NCI-H187 (cell line): ENCODE measurements around the gene DDHD1.

Experiments
- DNase-seq, 2 experiments: peaks; one replicate each; lab custom pipeline; 2025; lab: John Stamatoyannopoulos, UW

DDHD1 gene

GRCh38 chr14:53034036-53034435 lies 119.1 kb downstream of the DDHD1 start:
- no peak for DNase-seq

DNA sequence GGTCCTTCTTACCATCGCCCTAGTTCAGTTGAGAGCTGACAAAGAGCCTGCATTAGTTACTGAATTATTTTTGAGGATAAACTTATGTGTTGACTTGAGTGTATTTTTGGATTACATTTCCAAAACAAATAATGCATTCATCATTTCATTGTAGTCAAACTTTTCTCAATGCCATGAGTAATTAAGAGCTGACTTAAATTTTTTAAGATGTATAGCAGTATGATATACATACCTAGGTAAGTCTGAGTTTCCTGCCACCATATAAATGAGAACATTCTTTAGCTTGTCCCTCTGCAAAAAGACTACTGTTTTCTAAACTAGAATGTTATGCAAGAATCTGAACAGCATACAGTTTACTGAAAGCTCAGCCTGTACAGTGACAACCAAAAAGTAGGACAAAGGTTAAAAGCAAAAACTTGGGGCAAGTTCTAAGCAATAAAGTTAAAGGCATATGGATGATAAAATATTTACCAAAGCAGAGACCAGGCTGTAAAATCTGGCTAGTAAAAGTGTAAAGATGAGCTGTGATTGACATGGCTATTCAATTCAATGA lies 120.2 kb downstream of the DDHD1 start:
- no peak for DNase-seq

DNA sequence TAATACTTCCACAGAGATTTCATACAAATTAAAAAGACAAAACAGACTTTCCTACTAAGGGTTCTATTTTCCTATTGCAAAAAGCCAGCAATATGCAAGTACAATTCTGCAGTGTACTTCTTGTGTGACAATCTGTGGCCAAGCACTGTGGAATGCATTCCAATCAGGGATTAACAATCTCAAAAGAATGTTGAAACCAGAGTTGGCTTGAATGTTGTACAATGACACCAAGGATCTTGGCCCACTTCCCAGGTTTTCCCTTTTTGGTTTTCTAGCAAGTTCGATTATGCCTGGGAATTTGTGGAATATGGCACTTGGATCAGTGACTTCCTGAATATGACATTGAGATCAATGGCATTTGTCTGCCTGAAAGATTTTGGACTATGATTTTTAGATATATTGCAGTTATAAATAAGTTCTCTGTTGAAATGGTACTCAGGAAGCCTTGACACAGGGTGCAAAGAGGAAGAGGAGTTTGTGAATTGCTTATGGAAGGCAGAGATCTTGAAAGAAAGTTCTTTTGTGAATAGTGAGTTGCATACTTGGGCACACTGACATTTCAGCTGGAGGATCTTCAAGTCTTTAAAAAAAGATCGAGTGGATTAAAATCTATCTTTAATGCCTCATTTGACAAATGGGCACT lies 120.8 kb downstream of the DDHD1 start:
- no peak for DNase-seq

DNA sequence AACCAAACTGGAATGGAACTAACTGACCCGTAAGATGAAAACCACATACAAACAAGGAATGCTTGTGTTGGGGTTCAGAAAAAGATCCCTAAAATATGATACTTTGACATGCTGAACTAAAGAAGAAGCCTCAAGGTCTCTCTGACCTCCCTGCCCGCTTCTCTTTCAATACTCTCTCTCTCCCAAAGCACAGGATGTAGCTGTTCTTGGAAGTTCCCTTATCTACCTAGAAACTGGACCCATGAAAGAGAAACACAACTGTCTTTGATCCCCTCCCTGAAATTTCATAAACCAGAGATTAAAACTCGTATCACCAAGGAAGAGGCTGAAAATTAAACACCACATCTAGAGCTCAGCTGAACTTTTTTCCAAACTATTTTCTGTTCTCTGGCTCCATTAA lies 125.6 kb downstream of the DDHD1 start:
- no peak for DNase-seq

DNA sequence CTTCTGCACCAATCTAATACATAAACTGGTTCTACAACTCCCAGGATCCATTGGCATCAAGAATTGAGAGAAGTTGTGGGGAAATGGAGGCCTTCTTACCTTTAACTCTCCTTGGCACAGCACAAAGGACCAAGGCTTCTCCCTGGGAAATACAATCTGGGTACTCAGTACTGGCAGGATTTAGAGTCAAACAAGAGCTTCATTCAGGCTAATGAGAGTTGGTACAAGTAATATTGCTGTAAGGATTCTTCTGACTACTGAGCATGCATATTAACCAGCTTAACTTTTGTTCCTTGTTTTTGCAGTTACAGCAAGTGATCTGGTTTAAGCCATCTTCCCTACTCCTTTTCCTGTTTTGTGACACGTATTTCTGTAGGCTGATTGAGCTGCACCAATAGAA lies 126.1 kb downstream of the DDHD1 start:
- DNase-seq, result no peak

- no peak for DNase-seq
Measured at GRCh38 chr14:53023325-53023724, 129.8 kb downstream of the DDHD1 start.

- DNase-seq, result no peak
Measured at GRCh38 chr14:53022593-53022992, 130.5 kb downstream of the DDHD1 start.

GRCh38 chr14:53020193-53020932 lies 132.8 kb downstream of the DDHD1 start:
- no peak for DNase-seq

DNA sequence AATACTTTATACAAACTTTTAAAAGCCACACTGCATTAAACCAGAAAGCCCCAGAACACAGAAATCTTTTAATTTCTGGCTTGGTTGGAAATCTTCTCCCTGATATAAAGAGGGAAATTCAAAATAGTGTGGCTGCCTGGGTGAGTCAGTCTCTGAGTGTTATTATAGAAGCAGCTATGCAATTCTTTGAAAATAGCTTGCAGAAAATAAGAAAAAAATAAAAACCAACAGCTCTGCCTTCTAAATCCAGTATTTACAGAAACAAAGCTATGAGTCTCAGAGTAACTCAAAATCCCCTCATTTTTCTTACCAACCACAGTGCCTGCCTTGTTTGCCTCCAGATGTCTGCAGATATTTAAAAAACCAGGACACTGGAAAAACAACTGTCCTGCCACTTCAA lies 133.7 kb downstream of the DDHD1 start:
- DNase-seq, result no peak

DNA sequence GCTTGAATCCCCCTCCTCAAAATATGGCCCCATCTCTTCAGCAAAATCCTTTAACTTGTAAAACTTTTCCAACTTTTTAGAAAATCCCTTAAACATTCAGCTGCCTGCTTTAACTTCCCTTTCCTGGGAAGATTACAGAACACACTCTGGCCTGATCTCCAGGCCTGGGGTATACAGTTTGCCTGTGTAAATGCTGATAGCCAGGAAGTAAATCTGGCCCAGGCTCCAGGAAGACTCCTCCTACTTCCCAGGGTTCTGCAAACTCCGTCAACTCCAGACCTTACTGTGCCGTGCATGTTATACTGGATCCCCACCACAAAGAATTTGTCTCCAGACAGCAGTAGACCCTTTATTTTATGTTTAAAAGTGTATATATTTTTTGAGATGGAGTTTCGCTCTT lies 135.3 kb downstream of the DDHD1 start:
- no peak for DNase-seq

- DNase-seq, result no peak
Measured at GRCh38 chr14:53016919-53017318, 136.2 kb downstream of the DDHD1 start.

DNA sequence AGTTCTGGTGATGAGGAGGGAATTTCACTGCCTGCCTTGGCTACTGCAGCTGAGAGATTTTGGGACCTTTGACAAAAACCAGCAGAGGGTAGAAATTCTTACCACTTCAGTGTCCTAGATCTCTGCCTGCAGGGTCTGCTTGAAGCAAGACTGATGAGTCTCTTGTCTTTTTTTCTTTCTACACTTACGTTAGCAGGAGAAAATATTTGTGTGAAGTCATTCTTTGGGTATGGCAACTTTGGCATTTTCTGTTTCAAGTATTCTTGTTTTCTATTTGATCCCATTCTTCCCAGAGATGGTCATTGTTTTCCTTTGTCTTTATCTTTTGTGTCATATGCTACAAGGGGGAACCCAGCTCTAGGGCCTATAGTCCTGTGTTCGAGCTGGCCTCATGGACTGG lies 136.6 kb downstream of the DDHD1 start:
- DNase-seq, result no peak

- no peak for DNase-seq
Measured at GRCh38 chr14:53011053-53011462, 142.1 kb downstream of the DDHD1 start.

GRCh38 chr14:53010193-53011040 lies 142.7 kb downstream of the DDHD1 start:
- no peak for DNase-seq

DNA sequence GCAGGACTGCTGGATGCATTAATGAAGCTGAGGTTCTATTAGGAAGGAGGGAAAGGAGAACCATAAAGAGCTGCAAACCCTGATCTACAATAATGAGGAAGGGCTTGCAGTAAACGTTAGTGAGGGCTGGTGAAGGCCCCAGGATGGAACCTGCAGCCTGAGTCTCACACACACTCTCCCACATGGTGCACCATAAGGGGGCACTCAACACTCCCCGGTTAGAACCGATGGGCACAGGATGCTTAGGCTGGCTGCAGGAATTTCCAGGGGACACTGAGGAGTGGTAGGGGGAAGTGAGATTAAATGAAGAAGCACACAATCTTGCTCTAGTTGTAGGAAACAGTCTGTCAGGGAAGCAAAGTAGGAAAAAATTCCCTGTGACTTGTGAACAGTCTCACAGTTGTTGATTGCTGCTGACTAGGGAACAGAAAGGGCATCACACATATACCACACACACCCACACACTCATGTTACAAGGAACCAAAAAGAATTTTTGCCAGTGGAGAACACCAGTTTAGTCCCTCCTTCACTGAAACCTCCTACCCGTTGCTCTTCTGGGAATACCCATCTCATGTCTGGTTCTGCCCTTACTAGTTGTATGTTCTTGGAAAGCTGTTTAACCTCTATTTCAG lies 146.1 kb downstream of the DDHD1 start:
- DNase-seq, result no peak

DNA sequence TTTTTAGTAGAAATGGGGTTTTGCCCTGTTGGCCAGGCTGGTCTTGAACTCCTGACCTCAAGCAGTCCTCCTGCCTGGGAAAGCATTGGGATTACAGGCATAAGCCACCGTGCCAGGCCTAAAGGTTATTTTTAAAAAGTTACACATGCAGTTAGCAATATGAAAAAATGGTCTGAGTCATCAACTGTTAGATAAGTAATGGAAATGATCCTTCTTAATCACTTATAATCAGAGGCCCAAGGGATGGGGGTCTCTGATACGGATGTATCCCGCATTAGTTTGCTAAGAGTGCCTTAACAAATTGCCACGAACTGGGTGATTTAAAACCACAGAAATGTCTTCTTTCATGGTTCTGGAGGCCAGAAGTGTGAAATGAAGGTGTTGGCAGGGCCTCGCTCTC lies 148.1 kb downstream of the DDHD1 start:
- no peak for DNase-seq

GRCh38 chr14:53003776-53004175 lies 149.3 kb downstream of the DDHD1 start:
- no peak for DNase-seq

- no peak for DNase-seq
Measured at GRCh38 chr14:53002576-53002975, 150.5 kb downstream of the DDHD1 start.

GRCh38 chr14:53001787-53002378 lies 151.2 kb downstream of the DDHD1 start:
- DNase-seq, result no peak

DNA sequence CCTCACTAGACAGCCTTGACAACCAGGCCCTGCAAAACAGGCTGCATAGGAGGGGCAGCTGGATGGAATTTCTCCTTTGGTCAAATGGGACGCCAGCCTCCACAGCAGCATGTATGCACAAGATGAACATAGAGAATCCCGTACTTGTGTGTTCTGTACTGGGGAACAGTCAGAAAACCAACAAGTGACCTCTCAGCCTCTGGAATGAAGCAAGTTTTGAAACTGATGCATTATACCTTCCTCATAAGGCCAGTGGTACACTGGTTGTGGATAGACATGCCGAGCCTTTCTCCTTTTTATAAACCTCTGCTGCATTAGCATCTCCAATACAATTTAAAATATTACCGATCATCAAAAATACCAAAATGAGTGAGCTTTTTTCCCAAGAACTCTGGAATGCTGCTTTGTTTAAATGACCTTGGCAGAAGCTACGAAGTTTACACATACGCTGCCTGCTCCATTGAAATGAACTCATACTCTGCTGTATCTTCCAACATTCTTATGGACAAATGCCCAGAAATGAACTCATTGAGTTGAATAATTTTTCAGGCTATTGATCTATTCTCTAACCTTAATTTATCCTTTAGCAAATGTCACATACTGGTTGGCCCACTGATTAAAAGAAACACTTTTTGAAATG lies 154.6 kb downstream of the DDHD1 start:
- no peak for DNase-seq

GRCh38 chr14:52996493-52996892 lies 156.6 kb downstream of the DDHD1 start:
- DNase-seq, result no peak
